SK-N-SH treated with all-trans-retinoic acid at 6 μM for 48 hours (cell line): Measurements from ENCODE around the gene FTO.

Experiments used
- ATAC-seq: fragments of 200-7000 bp; cut with Tn5 transposase; 3 replicates; pipeline ENCODE4 v1.9.1; 2020; ENCODE audit warnings: mild to moderate bottlenecking, moderate library complexity
- ARNTL ChIP-seq: fragments of 450-650 bp; formaldehyde crosslinking; IDR thresholded peaks from 2 replicates; pipeline ENCODE4 v1.5.0; 2020; ENCODE audit warnings: low read depth, mild to moderate bottlenecking, moderate library complexity, borderline replicate concordance
- ESRRG ChIP-seq: fragments of 250-450 bp; sonication (Bioruptor Pico); IDR thresholded peaks from 2 replicates; pipeline ENCODE4 v1.6.1; 2021; ENCODE audit warnings: mild to moderate bottlenecking
- GLIS3 ChIP-seq: fragments of 250-450 bp; sonication (Bioruptor Pico); IDR thresholded peaks from 2 replicates; pipeline ENCODE4 v1.5.0; 2020; ENCODE audit warnings: mild to moderate bottlenecking, moderate library complexity
- ISL1 ChIP-seq: fragments of 250-450 bp; sonication (Bioruptor Pico); IDR thresholded peaks from 2 replicates; pipeline ENCODE4 v2.1.2; 2022; ENCODE audit warnings: mild to moderate bottlenecking, moderate library complexity
- OSR1 ChIP-seq: fragments of 250-450 bp; sonication (Bioruptor Pico); IDR thresholded peaks from 2 replicates; pipeline ENCODE4 v1.8.0; 2022; ENCODE audit warnings: moderate library complexity, mild to moderate bottlenecking, inconsistent platforms
- PPARA ChIP-seq: fragments of 250-450 bp; sonication (Bioruptor Pico); IDR thresholded peaks from 2 replicates; pipeline ENCODE4 v1.5.0; 2020; ENCODE audit warnings: mild to moderate bottlenecking, borderline replicate concordance
- RARB ChIP-seq: fragments of 250-450 bp; sonication (Bioruptor Pico); IDR thresholded peaks from 2 replicates; pipeline ENCODE4 v1.8.0; 2021; ENCODE audit warnings: mild to moderate bottlenecking, moderate library complexity
- SNAI2 ChIP-seq: fragments of 250-450 bp; sonication (Bioruptor Pico); IDR thresholded peaks from 2 replicates; pipeline ENCODE4 v1.5.0; 2020; ENCODE audit warnings: mild to moderate bottlenecking, moderate library complexity
- TCF4 ChIP-seq: fragments of 250-450 bp; sonication (Bioruptor Pico); IDR thresholded peaks from 2 replicates; pipeline ENCODE4 v1.8.0; 2021; ENCODE audit warnings: mild to moderate bottlenecking, moderate library complexity, borderline replicate concordance
- TOX ChIP-seq: fragments of 250-450 bp; sonication (Bioruptor Pico); IDR thresholded peaks from 2 replicates; pipeline ENCODE4 v1.8.0; 2021; ENCODE audit warnings: mild to moderate bottlenecking, moderate library complexity, borderline replicate concordance
- ZC3H10 ChIP-seq: fragments of 250-450 bp; sonication (Bioruptor Pico); IDR thresholded peaks from 2 replicates; pipeline ENCODE4 v1.5.1; 2021; ENCODE audit warnings: mild to moderate bottlenecking, moderate library complexity
- ZFP3 ChIP-seq: fragments of 250-450 bp; sonication (Bioruptor Pico); IDR thresholded peaks from 2 replicates; pipeline ENCODE4 v1.5.0; 2020; ENCODE audit warnings: mild to moderate bottlenecking, moderate library complexity
- ZFP30 ChIP-seq: fragments of 450-650 bp; formaldehyde crosslinking; IDR thresholded peaks from 2 replicates; pipeline ENCODE4 v1.5.0; 2022; ENCODE audit warnings: mild to moderate bottlenecking, moderate library complexity
- ZNF565 ChIP-seq: fragments of 450-650 bp; formaldehyde crosslinking; conservative IDR thresholded peaks from 2 replicates; pipeline ENCODE4 v1.5.0; 2020; ENCODE audit warnings: low read depth, mild to moderate bottlenecking, moderate library complexity
- ZNF70 ChIP-seq: fragments of 450-650 bp; formaldehyde crosslinking; IDR thresholded peaks from 2 replicates; pipeline ENCODE4 v1.5.0; 2020; ENCODE audit warnings: mild to moderate bottlenecking, moderate library complexity
- ZNF8 ChIP-seq: fragments of 450-650 bp; formaldehyde crosslinking; IDR thresholded peaks from 2 replicates; pipeline ENCODE4 v1.5.0; 2020; ENCODE audit warnings: mild to moderate bottlenecking, moderate library complexity
- TF ChIP-seq, protein P1 (sequence below): fragments of 250-450 bp; sonication (Bioruptor Pico); IDR thresholded peaks from 2 replicates; pipeline ENCODE4 v1.5.0; 2020; ENCODE audit warnings: mild to moderate bottlenecking, moderate library complexity
- TF ChIP-seq, protein P2 (sequence below): fragments of 250-450 bp; sonication (Bioruptor Pico); IDR thresholded peaks from 2 replicates; pipeline ENCODE4 v1.8.0; 2021; ENCODE audit warnings: low read depth, mild to moderate bottlenecking, moderate library complexity, borderline replicate concordance
- TF ChIP-seq, protein P3 (sequence below): fragments of 250-450 bp; sonication (Bioruptor Pico); IDR thresholded peaks from 2 replicates; pipeline ENCODE4 v1.5.1; 2021; ENCODE audit warnings: mild to moderate bottlenecking, moderate library complexity
- TF ChIP-seq, protein P4 (sequence below): fragments of 250-450 bp; sonication (Bioruptor Pico); IDR thresholded peaks from 2 replicates; pipeline ENCODE4 v1.8.0; 2020; ENCODE audit warnings: mild to moderate bottlenecking, moderate library complexity, borderline replicate concordance
- TF ChIP-seq, protein P5 (sequence below): fragments of 250-450 bp; sonication (Bioruptor Pico); IDR thresholded peaks from 2 replicates; pipeline ENCODE4 v1.5.1; 2020; ENCODE audit warnings: low read depth, mild to moderate bottlenecking, moderate library complexity

FTO gene

DNA sequence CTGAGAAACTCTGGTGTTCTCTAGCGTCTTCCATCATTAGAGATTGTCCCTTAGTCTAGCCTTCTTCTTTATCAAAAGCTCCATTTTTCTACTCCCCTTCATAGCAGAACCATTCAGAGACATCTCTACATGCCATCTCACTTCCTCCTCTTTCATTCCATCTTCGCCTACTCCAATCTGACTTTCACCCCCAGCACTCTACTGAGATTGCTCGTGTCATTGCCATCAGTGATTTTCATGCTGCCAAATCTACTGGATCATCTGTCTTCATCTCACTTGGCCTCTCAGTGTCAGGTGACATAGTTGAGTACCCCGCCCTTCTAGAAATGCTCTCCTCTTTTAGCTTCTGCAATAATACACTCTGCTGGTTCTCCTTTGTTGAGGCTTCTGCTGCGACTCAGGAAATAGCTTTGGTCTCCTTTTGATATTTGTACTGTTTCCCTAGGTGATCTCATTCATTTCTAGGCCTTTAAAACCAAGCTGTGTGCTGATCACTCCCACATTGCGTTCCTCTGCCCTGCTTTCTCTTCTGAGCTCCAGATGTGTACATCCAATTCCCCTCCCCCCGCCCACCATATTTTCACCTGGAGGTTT lies 119.1 kb downstream of the FTO start:
- no peak for ATAC-seq
- TF ChIP-seq TOX (CRISPR knock-in tag) (no peak), OSR1 (CRISPR knock-in tag) (no peak), RARB (CRISPR knock-in tag) (no peak), ZFP3 (CRISPR knock-in tag) (no peak), GLIS3 (CRISPR knock-in tag) (no peak), ZNF70 (no peak), ARNTL (CRISPR knock-in tag) (no peak), ZC3H10 (CRISPR knock-in tag) (no peak), ZNF8 (CRISPR knock-in tag) (no peak), TCF4 (CRISPR knock-in tag) (no peak), ZFP30 (CRISPR knock-in tag) (no peak), ISL1 (CRISPR knock-in tag) (no peak), SNAI2 (CRISPR knock-in tag) (no peak)
- TF ChIP-seq, protein P1, sequence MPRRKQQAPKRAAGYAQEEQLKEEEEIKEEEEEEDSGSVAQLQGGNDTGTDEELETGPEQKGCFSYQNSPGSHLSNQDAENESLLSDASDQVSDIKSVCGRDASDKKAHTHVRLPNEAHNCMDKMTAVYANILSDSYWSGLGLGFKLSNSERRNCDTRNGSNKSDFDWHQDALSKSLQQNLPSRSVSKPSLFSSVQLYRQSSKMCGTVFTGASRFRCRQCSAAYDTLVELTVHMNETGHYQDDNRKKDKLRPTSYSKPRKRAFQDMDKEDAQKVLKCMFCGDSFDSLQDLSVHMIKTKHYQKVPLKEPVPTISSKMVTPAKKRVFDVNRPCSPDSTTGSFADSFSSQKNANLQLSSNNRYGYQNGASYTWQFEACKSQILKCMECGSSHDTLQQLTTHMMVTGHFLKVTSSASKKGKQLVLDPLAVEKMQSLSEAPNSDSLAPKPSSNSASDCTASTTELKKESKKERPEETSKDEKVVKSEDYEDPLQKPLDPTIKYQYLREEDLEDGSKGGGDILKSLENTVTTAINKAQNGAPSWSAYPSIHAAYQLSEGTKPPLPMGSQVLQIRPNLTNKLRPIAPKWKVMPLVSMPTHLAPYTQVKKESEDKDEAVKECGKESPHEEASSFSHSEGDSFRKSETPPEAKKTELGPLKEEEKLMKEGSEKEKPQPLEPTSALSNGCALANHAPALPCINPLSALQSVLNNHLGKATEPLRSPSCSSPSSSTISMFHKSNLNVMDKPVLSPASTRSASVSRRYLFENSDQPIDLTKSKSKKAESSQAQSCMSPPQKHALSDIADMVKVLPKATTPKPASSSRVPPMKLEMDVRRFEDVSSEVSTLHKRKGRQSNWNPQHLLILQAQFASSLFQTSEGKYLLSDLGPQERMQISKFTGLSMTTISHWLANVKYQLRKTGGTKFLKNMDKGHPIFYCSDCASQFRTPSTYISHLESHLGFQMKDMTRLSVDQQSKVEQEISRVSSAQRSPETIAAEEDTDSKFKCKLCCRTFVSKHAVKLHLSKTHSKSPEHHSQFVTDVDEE (CRISPR knock-in tag): no peak
- TF ChIP-seq, protein P2, sequence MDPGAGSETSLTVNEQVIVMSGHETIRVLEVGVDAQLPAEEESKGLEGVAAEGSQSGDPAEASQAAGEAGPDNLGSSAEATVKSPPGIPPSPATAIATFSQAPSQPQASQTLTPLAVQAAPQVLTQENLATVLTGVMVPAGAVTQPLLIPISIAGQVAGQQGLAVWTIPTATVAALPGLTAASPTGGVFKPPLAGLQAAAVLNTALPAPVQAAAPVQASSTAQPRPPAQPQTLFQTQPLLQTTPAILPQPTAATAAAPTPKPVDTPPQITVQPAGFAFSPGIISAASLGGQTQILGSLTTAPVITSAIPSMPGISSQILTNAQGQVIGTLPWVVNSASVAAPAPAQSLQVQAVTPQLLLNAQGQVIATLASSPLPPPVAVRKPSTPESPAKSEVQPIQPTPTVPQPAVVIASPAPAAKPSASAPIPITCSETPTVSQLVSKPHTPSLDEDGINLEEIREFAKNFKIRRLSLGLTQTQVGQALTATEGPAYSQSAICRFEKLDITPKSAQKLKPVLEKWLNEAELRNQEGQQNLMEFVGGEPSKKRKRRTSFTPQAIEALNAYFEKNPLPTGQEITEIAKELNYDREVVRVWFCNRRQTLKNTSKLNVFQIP (CRISPR knock-in tag): no peak
- TF ChIP-seq, protein P3, sequence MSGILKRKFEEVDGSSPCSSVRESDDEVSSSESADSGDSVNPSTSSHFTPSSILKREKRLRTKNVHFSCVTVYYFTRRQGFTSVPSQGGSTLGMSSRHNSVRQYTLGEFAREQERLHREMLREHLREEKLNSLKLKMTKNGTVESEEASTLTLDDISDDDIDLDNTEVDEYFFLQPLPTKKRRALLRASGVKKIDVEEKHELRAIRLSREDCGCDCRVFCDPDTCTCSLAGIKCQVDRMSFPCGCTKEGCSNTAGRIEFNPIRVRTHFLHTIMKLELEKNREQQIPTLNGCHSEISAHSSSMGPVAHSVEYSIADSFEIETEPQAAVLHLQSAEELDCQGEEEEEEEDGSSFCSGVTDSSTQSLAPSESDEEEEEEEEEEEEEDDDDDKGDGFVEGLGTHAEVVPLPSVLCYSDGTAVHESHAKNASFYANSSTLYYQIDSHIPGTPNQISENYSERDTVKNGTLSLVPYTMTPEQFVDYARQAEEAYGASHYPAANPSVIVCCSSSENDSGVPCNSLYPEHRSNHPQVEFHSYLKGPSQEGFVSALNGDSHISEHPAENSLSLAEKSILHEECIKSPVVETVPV: no peak

DNA sequence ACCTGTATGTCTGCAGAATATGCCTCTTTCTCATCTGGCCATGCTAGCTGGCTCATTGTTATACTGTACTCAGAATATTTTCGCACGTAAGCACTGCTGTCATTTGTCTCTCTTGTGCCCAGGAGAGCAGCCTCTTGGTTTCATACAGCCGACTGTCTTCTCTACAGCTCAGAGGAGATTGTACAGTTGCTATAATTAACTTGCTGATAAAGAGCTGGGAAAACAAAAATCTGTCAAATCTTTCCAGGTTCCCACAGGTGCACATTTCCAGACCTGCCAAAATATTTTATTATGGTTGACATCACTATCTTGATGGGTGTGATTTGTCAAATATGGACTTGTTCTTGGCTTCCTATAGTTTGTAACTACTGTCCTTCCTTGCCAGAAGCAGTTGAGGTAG lies 122.7 kb downstream of the FTO start:
- TF ChIP-seq TOX (CRISPR knock-in tag): no peak
- TF ChIP-seq PPARA (CRISPR knock-in tag): no peak
- TF ChIP-seq GLIS3 (CRISPR knock-in tag): no peak
- TF ChIP-seq ESRRG (CRISPR knock-in tag): no peak
- no peak for TF ChIP-seq RARB (CRISPR knock-in tag)
- TF ChIP-seq, protein P4, sequence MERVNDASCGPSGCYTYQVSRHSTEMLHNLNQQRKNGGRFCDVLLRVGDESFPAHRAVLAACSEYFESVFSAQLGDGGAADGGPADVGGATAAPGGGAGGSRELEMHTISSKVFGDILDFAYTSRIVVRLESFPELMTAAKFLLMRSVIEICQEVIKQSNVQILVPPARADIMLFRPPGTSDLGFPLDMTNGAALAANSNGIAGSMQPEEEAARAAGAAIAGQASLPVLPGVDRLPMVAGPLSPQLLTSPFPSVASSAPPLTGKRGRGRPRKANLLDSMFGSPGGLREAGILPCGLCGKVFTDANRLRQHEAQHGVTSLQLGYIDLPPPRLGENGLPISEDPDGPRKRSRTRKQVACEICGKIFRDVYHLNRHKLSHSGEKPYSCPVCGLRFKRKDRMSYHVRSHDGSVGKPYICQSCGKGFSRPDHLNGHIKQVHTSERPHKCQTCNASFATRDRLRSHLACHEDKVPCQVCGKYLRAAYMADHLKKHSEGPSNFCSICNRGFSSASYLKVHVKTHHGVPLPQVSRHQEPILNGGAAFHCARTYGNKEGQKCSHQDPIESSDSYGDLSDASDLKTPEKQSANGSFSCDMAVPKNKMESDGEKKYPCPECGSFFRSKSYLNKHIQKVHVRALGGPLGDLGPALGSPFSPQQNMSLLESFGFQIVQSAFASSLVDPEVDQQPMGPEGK: no peak
- no peak for ATAC-seq

DNA sequence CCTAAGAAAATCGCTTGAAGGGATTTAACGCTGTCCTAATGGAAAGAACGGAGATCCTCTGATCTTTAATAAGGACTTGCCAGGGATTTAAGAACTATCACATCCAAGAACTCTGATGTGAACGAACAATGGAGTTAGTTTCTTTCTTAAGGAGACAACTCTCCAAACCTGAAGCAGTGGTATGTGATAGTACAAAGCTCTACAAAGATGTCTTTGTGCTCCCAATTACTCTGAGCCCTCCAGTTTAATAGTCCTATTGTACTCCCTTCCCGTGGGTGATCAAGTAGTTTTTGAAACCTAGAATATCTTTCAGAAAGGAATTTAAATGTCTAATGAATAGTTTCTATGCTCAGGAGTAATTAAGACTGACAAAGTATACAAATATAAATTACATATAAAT lies 123.8 kb downstream of the FTO start:
- ATAC-seq: no peak
- TF ChIP-seq SNAI2 (CRISPR knock-in tag) (no peak), TCF4 (CRISPR knock-in tag) (no peak), ZFP30 (CRISPR knock-in tag) (no peak), ZFP3 (CRISPR knock-in tag) (no peak), RARB (CRISPR knock-in tag) (no peak), TOX (CRISPR knock-in tag) (no peak), GLIS3 (CRISPR knock-in tag) (no peak), PPARA (CRISPR knock-in tag) (no peak), ZNF70 (no peak), ZNF8 (CRISPR knock-in tag) (no peak), ZNF565 (CRISPR knock-in tag) (no peak)
- TF ChIP-seq, protein P5, sequence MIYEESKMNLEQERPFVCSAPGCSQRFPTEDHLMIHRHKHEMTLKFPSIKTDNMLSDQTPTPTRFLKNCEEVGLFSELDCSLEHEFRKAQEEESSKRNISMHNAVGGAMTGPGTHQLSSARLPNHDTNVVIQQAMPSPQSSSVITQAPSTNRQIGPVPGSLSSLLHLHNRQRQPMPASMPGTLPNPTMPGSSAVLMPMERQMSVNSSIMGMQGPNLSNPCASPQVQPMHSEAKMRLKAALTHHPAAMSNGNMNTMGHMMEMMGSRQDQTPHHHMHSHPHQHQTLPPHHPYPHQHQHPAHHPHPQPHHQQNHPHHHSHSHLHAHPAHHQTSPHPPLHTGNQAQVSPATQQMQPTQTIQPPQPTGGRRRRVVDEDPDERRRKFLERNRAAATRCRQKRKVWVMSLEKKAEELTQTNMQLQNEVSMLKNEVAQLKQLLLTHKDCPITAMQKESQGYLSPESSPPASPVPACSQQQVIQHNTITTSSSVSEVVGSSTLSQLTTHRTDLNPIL (CRISPR knock-in tag): no peak
- TF ChIP-seq, protein P2 (CRISPR knock-in tag): no peak
- TF ChIP-seq, protein P1 (CRISPR knock-in tag): no peak
- TF ChIP-seq, protein P3: no peak
